ENCODE results near the gene TIMM13. TPM values are rescaled to one million over a fixed set of nuclear protein-coding genes. Genes with fewer than 3 reads are reported as not detected.
A peak's percentile ranks its signal among the peaks of the same experiment; 100 is the strongest.
"Not testable (repeated sequence)": the region's sequence is repeated elsewhere in the genome, so short reads cannot be mapped to it uniquely, and the experiment has no call there.

Gene TIMM13
- total RNA-seq, 1 donor from 2014 or later: 96.6 TPM

- intact Hi-C loops (cut with DNase I): no loop called here
- DNase-seq (no peak), ATAC-seq (ENCODE audit: poor library complexity) (no peak)
These were observed 32.7 kb downstream of the TIMM13 start for GRCh38 chr19:2394442-2395292.

GRCh38 chr19:2394054-2394441 lies 33.3 kb downstream of the TIMM13 start:
- intact Hi-C loops (cut with DNase I): no loop called here
- ATAC-seq (ENCODE audit: poor library complexity) (no peak), DNase-seq (no peak)

DNA sequence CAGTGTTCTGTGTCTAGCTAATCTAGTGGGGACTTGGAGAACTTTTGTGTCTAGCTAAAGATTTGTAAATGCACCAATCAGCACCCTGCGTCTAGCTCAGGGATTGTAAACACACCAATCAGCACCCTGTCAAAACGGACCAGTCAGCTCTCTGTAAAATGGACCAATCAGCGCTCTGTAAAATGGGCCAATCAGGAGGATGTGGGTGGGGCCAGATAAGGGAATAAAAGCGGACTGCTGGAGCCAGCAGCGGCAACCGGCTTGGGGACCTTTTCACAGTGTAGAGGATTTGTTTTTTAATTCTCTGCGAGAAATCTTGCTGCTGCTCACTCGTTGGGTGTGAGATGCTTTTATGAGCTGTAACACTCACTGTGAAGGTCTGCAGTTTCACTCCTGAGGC lies 34.5 kb downstream of the TIMM13 start:
- DNase-seq; ATAC-seq (ENCODE audit: poor library complexity); intact Hi-C loops (cut with DNase I): not testable (repeated sequence)

DNA sequence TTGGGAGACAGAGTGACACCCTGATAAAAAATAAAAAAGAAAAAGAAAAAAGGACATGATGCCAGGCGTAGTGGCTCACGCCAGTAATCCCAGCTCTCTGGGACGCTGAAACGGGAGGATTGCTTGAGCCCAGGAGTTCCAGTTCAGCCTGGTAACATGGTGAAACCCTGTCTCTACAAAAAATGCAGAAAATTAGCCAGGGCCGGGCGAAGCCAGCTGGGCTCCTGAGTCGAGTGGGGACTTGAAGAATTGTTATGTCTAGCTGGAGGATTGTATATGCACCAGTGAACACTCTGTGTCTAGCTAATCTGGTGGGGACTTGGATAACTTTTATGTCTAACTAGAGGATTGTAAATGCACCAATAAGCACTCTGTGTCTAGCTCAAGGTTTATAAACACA lies 35.0 kb downstream of the TIMM13 start:
- intact Hi-C loops (cut with DNase I): no loop called here
- ATAC-seq (ENCODE audit: poor library complexity) (no peak), DNase-seq (no peak)

GRCh38 chr19:2391118-2391725 lies 36.2 kb downstream of the TIMM13 start:
- ATAC-seq (ENCODE audit: poor library complexity) (peak; percentile 65), DNase-seq (no peak)
- intact Hi-C loops (cut with DNase I): no loop called here

DNA sequence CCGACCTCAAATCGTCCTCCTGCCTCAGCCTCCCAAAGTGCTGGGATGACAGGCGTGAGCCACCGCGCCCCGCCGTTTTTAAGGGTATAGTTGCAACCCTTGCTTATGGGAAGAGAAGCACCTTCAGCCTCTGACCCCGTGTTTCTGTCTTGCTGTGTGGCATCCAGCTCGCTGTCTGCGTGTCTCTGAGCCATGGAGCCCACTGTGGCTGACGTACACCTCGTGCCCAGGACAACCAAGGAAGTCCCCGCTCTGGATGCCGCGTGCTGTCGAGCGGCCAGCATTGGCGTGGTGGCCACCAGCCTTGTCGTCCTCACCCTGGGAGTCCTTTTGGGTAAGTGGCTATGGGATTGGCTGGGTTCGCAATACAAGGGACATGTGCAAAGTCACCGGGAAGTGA lies 37.8 kb downstream of the TIMM13 start:
- DNase-seq (no peak), ATAC-seq (ENCODE audit: poor library complexity) (no peak)
- intact Hi-C loops (cut with DNase I): no loop called here

DNA sequence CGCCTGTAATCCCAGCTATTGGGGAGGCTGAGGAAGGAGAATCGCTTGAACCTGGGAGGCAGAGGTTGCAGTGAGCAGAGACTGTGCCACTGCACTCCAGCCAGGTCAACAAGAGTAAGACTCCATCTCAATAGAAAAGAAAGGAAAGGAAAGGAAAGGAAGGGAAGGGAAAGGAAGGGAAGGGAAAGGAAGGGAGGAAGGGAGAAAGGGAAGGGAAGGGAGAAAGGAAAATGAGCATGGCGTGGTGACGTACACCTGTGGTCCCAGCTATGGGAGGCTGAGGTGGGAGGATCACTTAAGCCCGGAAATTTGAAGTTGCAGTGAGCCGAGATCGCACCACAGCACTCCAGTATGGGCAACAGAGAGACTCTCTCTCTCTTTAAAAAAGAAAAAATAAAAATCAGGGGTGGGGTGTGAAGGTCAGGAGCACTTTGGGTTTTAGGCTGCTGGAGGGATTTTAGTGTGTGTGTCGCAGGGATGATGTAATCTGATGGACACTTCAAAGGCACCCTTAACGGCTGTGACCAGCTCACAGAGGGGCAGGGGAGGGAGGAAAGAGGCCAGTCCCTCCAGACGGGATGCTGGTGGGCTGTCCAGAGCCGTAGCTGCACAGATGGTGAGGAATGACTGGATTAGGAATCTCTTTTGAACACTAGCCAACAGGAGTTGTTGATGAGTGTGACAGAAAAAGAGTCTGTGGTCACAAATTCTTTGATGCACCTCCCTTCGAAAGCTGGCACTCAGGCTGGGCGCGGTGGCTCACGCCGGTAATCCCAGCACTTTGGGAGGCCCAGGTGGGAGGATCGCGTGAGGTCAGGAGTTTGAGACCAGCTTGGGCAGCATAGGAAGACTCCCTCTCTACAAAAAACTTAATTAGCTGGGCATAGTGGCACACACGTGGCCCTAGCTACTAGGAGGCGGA lies 39.8 kb downstream of the TIMM13 start:
- intact Hi-C loops (cut with DNase I): no loop called here
- DNase-seq (no peak), ATAC-seq (ENCODE audit: poor library complexity) (no peak)

DNA sequence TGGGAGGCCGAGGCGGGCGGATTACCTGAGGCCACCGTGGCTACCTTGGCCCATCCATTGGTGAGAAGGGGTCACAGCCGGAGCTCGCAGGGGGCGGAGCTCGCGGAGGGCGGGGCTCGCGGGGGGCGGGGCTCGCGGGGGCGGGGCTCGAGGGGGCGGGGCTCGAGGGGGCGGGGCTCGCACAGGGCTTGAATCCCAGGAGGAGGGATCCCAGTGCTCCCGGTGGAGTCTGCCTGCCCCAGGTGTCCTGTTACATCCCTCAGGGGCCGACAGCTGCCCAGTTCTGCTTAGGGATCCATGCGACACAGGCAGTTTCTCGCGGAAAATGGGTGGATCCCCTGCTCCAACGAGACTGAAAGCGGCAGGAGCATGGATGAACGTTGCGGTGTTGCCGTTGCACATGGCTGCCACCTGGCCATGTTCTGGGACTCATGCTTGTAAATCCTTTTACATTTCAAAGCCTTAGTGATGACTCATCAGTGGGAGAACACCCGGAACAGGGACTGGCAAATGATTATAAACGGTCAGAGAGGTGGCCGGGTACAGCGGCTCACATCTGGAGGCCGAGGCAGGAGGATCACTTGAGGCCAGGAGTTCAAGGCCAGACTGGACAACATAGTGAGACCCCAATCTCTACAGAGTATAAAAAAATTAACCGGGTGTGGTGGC lies 42.2 kb downstream of the TIMM13 start:
- intact Hi-C loops (cut with DNase I): no loop called here
- no peak for DNase-seq
- ATAC-seq (ENCODE audit: poor library complexity): no peak

DNA sequence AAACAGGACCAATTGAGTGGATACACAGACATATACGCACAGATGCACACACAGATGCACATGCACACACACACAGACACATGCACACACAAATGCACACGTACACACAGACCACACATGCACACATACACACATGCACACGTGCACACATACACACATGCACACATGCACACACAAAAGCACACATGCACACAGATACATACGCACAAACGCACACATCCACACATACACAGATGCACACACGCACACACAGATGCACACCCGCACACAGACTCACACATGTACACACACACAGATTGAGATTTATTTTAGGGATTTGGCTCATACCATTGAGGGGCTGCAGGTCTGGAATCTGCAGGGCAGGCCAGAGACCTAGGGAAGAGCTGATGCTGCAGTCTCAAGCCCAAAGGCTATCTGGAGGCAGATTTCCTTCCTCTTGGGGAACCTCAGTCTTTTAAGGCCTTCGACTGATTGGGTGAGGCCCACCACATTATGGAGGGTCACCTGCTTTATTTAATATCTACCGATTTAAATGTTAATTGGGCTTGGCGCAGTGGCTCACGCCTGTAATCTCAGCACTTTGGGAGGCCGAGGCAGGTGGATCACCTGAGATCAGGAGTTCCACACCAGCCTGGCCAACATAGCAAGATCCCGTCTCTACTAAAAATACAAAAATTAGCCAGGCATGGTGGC lies 44.7 kb downstream of the TIMM13 start:
- DNase-seq (no peak), ATAC-seq (ENCODE audit: poor library complexity) (no peak)
- intact Hi-C loops (cut with DNase I): no loop called here

- intact Hi-C loops (cut with DNase I): no loop called here
- ATAC-seq (ENCODE audit: poor library complexity): no peak
- DNase-seq: no peak
These were observed 46.1 kb downstream of the TIMM13 start for GRCh38 chr19:2381148-2381820.

GRCh38 chr19:2380567-2380966 lies 46.8 kb downstream of the TIMM13 start:
- intact Hi-C loops (cut with DNase I): no loop called here
- DNase-seq (no peak), ATAC-seq (ENCODE audit: poor library complexity) (no peak)

DNA sequence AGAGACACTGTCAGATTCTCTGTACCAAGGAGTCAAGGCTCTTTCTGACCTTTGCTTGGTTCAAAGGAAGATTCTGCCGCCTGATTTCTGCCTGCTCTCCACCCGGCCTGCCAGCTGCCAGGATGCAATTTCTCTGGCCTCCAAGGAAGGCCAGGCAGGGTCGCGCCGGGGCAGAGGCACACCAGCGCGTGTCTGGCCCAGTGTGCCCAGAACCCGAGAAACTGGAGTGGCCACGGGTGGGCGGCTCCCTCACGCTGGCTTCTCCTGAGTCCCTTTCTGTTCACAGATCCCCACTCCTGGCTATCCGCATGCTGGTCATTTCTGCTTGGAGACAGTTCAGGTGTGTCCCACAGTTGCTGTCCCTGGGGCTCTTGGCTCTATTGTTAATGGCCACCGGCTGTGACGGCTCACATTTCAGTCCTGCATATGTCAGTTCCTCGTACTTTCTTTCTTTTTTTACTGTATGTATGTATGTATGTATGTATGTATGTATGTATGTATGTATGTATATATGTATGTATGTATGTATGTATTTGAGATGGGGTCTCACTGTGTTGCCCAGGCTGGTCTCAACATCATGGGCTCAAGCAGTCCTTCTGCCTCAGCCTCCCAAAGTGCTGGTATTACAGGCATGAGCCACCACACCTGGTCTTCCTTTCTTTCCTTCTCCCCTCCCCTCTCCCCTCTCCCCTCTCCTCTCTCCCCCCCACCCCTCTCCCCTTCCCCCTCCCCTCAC lies 50.4 kb downstream of the TIMM13 start:
- DNase-seq (no peak), ATAC-seq (ENCODE audit: poor library complexity) (no peak)
- intact Hi-C loops (cut with DNase I): no loop called here

Small RNA genes within 50 kb of the gene (microRNA-seq; reads per million reads assigned to microRNA genes)
- not detected for gene MIR7108

Other genes starting within 250 kb of the TIMM13 start
- 59.6 TPM for gene PLEKHJ1, start 191.3 kb downstream of the TIMM13 start, total RNA-seq
- gene SF3A2, start 190.8 kb downstream of the TIMM13 start, total RNA-seq: 30.0 TPM
- gene AMH, start 178.3 kb downstream of the TIMM13 start, total RNA-seq: 0.24 TPM
- 0.35 TPM for gene JSRP1, start 171.2 kb downstream of the TIMM13 start, total RNA-seq
- gene PEAK3, start 145.4 kb downstream of the TIMM13 start, total RNA-seq: 0.70 TPM
- not detected for gene LINGO3, start 119.4 kb downstream of the TIMM13 start, total RNA-seq
- gene LSM7, start 99.0 kb downstream of the TIMM13 start, total RNA-seq: 37.3 TPM
- gene SPPL2B, start 98.9 kb downstream of the TIMM13 start, total RNA-seq: 23.9 TPM
- not detected for gene TMPRSS9, start 67.3 kb downstream of the TIMM13 start, total RNA-seq
- gene LMNB2, start 29.4 kb upstream of the TIMM13 start, total RNA-seq: 13.9 TPM
- 42.1 TPM for gene GADD45B, start 48.5 kb upstream of the TIMM13 start, total RNA-seq

Data from Right ventricle myocardium superior (tissue), 1 donor.